Uterus (tissue), 2 donors: ENCODE results near the gene GALNT12.

Experiments
- POLR2A ChIP-seq, 2 donors: fragments of 450-650 bp; IDR thresholded peaks; one replicate each; pipeline ENCODE4 v1.6.1; 2016; ENCODE audit warnings: antibody characterized with exemption in 2 of 2, mild to moderate bottlenecking in 1 of 2, moderate library complexity in 1 of 2
- TF ChIP-seq, protein P1 (sequence below), 4 experiments: fragments of 200-600 bp in 2 of 4; fragments of 450-650 bp in 2 of 4; sonication (generic) in 2 of 4; IDR thresholded peaks; one replicate each; pipeline ENCODE4 v1.5.1; 2016 to 2019; ENCODE audit warnings: antibody characterized with exemption in 4 of 4, mild to moderate bottlenecking in 2 of 4, moderate library complexity in 1 of 4

DNA sequence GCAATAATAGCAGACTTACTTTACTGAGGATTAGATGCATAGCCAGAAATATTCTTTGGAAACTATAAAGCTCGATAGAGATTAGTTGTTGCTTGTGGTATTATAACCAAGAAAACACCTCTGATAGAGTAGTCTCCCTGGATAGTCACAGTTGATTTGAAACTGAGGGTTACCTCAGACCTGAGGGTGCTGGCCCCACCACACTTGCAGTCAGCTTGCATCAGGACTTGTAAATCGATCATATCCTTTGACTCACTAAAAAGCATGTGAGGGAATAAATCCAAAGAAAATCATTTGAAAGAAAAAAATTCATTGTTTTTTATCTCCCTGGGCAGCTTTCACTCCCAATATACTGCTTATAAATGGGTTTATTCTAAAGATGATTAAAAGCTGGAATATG, 39.4 kb downstream of the GALNT12 start:
- TF ChIP-seq POLR2A (IDR thresholded peaks at IDR 0.05), result no peak
- TF ChIP-seq, protein P1, sequence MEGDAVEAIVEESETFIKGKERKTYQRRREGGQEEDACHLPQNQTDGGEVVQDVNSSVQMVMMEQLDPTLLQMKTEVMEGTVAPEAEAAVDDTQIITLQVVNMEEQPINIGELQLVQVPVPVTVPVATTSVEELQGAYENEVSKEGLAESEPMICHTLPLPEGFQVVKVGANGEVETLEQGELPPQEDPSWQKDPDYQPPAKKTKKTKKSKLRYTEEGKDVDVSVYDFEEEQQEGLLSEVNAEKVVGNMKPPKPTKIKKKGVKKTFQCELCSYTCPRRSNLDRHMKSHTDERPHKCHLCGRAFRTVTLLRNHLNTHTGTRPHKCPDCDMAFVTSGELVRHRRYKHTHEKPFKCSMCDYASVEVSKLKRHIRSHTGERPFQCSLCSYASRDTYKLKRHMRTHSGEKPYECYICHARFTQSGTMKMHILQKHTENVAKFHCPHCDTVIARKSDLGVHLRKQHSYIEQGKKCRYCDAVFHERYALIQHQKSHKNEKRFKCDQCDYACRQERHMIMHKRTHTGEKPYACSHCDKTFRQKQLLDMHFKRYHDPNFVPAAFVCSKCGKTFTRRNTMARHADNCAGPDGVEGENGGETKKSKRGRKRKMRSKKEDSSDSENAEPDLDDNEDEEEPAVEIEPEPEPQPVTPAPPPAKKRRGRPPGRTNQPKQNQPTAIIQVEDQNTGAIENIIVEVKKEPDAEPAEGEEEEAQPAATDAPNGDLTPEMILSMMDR (IDR thresholded peaks at IDR 0.05), result no peak
